Measurements from ENCODE around the gene GRIN3B.

DNA sequence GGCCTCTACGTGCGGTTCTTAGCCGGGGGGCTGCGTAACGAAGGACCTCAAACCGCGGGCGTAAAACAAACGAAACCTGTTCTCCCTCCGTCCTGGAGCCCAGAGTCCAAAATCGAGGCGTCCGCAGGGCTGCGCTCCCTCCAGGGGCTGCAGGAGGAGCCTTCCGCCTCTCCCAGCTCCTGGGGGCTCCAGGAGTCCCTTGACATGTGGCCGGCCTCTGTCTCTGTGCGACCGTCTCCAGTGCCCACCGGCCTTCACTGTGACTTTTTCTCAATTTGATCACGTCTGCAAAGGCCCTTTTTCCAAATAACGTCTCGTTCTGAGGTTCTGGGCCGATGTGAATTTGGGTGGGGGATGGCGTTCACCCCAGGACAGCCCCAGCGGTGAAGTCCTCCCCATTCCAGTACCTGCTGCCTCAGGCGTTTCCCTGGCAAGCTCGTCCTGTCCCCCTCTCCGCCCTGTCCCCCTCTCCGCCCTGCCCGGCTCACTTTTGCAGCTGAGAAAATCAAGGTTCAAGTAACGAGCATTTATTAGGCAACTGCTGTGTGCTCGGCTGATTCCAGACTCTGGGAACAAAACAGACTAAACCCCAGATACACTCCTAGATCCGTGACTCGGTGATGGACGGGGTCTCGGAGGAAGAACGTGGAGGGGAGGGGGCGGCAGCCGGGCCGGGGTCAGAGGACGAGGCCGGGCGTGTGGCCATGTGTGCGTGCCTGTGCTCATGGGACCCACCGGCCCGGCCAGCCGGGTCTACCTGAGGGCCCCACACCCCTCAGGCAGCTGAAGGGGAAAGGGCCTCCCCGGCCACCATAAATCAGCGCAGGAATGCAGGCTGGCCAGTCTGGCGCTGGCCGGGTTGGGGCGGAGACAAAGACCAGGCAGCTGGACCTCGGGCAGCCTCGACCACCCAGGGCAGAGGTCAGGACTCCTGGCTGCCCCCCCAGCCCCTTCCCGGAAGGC lies 44.1 kb upstream of the GRIN3B start:
- TF ChIP-seq, protein P1, sequence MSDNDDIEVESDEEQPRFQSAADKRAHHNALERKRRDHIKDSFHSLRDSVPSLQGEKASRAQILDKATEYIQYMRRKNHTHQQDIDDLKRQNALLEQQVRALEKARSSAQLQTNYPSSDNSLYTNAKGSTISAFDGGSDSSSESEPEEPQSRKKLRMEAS (IDR thresholded peaks at IDR 0.05): peak; percentile 66; the same call in 1 of the 2 replicates
- TF ChIP-seq EP300 (IDR thresholded peaks at IDR 0.05; ENCODE audit: borderline replicate concordance) (peak; percentile 87), FOXM1 (IDR thresholded peaks at IDR 0.05; ENCODE audit: borderline replicate concordance, low read depth) (0 out of 2 replicates have a peak, but pooled peaks have one; percentile 14), RAD21 (IDR thresholded peaks at IDR 0.05; ENCODE audit: low read depth) (no peak; the same call in 1 of the 2 replicates), EGR1 (IDR thresholded peaks at IDR 0.05) (no peak), CREB1 (IDR thresholded peaks at IDR 0.05; ENCODE audit: low read depth) (no peak), TAF1 (IDR thresholded peaks at IDR 0.05; ENCODE audit: low read depth) (no peak), NFIC (IDR thresholded peaks at IDR 0.05) (peak; percentile 50; the same call in 1 of the 2 replicates)
